Glutamatergic neuron (in vitro differentiated cells): ENCODE data around the gene ANTXR2. TPM values are rescaled to one million over a fixed set of nuclear protein-coding genes. Genes with fewer than 3 reads are reported as not detected.

ENCODE experiments used
- DNase-seq: peaks from one replicate; pipeline ENCODE4 v3.0.0; 2022
- H3K27ac Mint-ChIP-seq: one replicate; pipeline ENCODE4 v1.8.0; 2020; ENCODE audit warnings: mild to moderate bottlenecking, mixed read lengths, inconsistent platforms; ENCODE audit not compliant: unreplicated experiment
- H3K27me3 Mint-ChIP-seq: one replicate; pipeline ENCODE4 v1.8.0; 2020; ENCODE audit warnings: mild to moderate bottlenecking, moderate library complexity, mixed read lengths, inconsistent platforms; ENCODE audit not compliant: unreplicated experiment
- H3K36me3 Mint-ChIP-seq: one replicate; pipeline ENCODE4 v1.8.0; 2020; ENCODE audit warnings: mild to moderate bottlenecking, mixed read lengths, inconsistent platforms; ENCODE audit not compliant: unreplicated experiment
- H3K4me1 Mint-ChIP-seq: one replicate; pipeline ENCODE4 v1.8.0; 2020; ENCODE audit warnings: mild to moderate bottlenecking, low read depth, mixed read lengths, inconsistent platforms; ENCODE audit not compliant: unreplicated experiment
- H3K4me3 Mint-ChIP-seq: one replicate; pipeline ENCODE4 v1.8.0; 2020; ENCODE audit warnings: mild to moderate bottlenecking, mixed read lengths, inconsistent platforms; ENCODE audit not compliant: unreplicated experiment
- H3K9me3 Mint-ChIP-seq: one replicate; pipeline ENCODE4 v1.8.0; 2020; ENCODE audit warnings: mild to moderate bottlenecking, moderate library complexity, mixed read lengths, inconsistent platforms; ENCODE audit not compliant: unreplicated experiment
- CTCF ChIP-seq: fragments of 200-600 bp; sonication (generic); IDR thresholded peaks from one replicate; pipeline ENCODE4 v1.5.0; 2021; ENCODE audit not compliant: partially characterized antibody, unreplicated experiment
- total RNA-seq: library from RNA; stranded (reverse); fragmentation: NEBNext Ultra II Directional; extraction: Animal tissue kit (Norgen Biotek cat#: 25700); gene quantifications from one replicate; pipeline ENCODE4 v1.2.1, GENCODE V29; 2021; ENCODE audit not compliant: unreplicated experiment

ANTXR2 gene
- total RNA-seq, 1 donor from 2014 or later, result 47.8 TPM

GRCh38 chr4:80088471-80088870 is 15.4 kb upstream of the ANTXR2 start:
- Mint-ChIP-seq H3K36me3 (no peaks in the 10 kb centered on the region), H3K4me1 (no peaks in the 10 kb centered on the region), H3K9me3 (no peaks in the 10 kb centered on the region), H3K27ac (no peak overlapping the region), H3K4me3 (no peak overlapping the region), H3K27me3 (peaks cover 4% of the 10 kb centered on the region)
- DNase-seq, result no peak
- TF ChIP-seq CTCF, result no peak

GRCh38 chr4:80086296-80086695 is 13.3 kb upstream of the ANTXR2 start:
- Mint-ChIP-seq H3K9me3 (no peaks in the 10 kb centered on the region), H3K4me1 (no peaks in the 10 kb centered on the region), H3K27me3 (no peaks in the 10 kb centered on the region), H3K36me3 (no peaks in the 10 kb centered on the region), H3K27ac (no peak overlapping the region), H3K4me3 (no peak overlapping the region)
- no peak for DNase-seq
- no peak for TF ChIP-seq CTCF

DNA sequence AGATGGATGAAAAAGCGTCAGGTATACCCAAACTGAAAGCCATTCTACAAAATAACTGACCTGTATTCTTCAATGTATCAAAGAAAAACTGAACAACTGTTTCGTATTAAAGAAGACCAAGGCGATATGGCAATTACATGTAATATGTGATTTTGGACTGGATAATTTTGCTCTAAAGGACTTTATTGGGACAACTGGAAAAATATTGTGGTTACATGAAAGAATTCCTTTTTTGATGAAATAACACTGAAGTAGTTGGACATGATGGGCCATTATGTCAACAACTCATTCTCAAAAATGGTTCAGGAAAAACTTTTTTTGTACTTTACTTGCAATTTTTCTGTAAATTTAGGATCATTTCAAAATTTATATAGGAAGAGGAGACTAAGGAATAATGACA is 12.1 kb upstream of the ANTXR2 start:
- Mint-ChIP-seq H3K27me3 (no peaks in the 10 kb centered on the region), H3K27ac (no peak overlapping the region), H3K9me3 (no peaks in the 10 kb centered on the region), H3K36me3 (peaks cover 2% of the 10 kb centered on the region), H3K4me1 (no peaks in the 10 kb centered on the region), H3K4me3 (no peak overlapping the region)
- no peak for TF ChIP-seq CTCF
- DNase-seq, result no peak

DNA sequence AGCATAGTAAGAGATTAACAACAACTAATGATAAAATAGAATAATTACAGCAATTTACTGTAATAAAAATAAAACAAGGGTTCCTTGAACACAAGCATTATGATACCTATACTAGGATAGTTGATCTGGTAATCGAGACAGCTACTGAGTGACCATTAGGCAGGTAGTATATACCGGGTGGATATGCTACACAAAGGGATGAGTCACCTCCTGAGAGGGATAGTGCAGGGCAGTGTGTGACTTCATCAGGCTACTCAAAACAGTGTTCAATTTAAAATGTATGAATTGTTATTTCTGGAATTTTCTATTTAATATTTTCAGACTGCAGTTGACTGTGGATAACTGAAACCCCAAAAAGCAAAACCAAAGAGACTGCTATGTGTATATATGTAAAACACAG is 9.7 kb upstream of the ANTXR2 start:
- H3K27me3 Mint-ChIP-seq, result no peaks in the 10 kb centered on the region
- H3K36me3 Mint-ChIP-seq, result peaks cover 16% of the 10 kb centered on the region
- no peak for DNase-seq
- no peaks in the 10 kb centered on the region for H3K4me1 Mint-ChIP-seq
- no peak for TF ChIP-seq CTCF
- H3K9me3 Mint-ChIP-seq, result peaks cover 2% of the 10 kb centered on the region
- no peak overlapping the region for H3K27ac Mint-ChIP-seq
- no peak overlapping the region for H3K4me3 Mint-ChIP-seq

DNA sequence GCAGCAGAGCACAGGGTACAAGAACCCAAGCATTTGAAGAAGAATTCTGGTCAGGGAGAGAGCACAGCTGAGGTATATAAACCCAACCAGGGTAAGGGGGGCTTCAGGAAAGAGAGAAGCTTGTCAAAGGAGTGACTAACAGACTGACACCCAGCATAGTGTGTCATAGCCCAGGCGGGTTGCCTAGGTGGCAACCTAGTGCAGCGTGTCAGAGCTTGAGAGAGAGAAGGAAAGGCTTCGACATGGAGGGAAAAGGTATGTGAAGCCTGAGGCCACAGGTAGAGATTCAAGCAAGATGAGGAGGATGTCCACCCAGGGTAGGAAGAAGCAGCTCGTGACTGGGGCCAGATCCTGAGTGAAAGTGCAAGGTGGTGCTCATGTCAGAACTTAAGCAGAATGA is 8.5 kb upstream of the ANTXR2 start:
- H3K36me3 Mint-ChIP-seq, result peaks cover 16% of the 10 kb centered on the region
- no peak overlapping the region for H3K4me3 Mint-ChIP-seq
- TF ChIP-seq CTCF, result no peak
- H3K9me3 Mint-ChIP-seq, result peaks cover 2% of the 10 kb centered on the region
- no peak overlapping the region for H3K27ac Mint-ChIP-seq
- H3K4me1 Mint-ChIP-seq, result no peaks in the 10 kb centered on the region
- no peaks in the 10 kb centered on the region for H3K27me3 Mint-ChIP-seq
- no peak for DNase-seq
